ENCODE measurements around the gene RAB40B.

- no peak for TF ChIP-seq CTCF (IDR thresholded peaks at IDR 0.05)
- TF ChIP-seq POLR2AphosphoS5 (IDR thresholded peaks at IDR 0.05): no peak
Observed at GRCh38 chr17:82664276-82664575, 34.3 kb downstream of the RAB40B start.

Data from breast epithelium (tissue), 3 donors.